H54 (cell line): ENCODE measurements around the gene SPARC.

Source experiments
- DNase-seq: peaks from one replicate; pipeline ENCODE4 v3.0.0; 2011; ENCODE audit warnings: low spot score, mixed read lengths; ENCODE audit not compliant: insufficient read length
- FAIRE-seq: peaks from 3 replicates; lab custom pipeline; 2011; peaks lifted over from hg19 to GRCh38; lab: Jason Lieb, UNC
- POLR2A ChIP-seq: IDR thresholded peaks from 2 replicates; pipeline ENCODE4 v1.6.1; 2011; ENCODE audit warnings: low read depth, mild to moderate bottlenecking, low read length

Gene SPARC

DNA sequence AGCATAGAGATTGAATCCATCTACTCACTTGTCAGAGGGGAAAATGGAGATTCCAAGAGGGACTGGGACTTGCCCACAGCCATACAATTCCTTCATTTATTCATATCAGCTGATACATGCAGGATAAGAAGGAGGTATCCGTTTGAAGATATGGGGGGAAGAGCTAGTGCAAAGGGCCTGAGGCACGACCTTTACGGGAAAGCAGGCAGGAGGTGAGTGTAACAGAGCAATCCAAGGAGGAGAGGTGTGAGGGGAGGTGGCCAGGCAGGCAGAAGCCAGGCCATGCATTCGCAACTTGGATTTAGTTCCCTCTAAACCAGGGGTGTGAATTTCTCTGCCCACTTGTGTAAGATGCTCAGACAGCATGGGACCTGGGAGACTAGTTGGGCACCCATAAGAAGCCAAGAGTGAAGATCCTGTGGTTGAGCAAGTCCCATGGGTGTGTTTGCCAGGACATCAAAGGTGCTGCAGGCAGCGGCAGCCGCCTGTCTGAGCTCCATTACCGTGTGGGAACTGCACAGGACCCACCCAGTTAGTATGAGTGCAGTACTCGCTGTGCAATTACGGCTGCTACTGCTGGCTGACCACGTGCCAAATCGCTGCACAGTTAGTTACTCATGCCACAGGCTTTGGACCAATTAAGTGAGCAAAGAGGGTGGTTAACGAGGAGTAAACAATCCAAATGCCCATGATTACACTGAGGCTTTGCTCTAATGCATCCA is 64.2 kb downstream of the SPARC start:
- FAIRE-seq (no peak), DNase-seq (no peak)
- no peak for TF ChIP-seq POLR2A

DNA sequence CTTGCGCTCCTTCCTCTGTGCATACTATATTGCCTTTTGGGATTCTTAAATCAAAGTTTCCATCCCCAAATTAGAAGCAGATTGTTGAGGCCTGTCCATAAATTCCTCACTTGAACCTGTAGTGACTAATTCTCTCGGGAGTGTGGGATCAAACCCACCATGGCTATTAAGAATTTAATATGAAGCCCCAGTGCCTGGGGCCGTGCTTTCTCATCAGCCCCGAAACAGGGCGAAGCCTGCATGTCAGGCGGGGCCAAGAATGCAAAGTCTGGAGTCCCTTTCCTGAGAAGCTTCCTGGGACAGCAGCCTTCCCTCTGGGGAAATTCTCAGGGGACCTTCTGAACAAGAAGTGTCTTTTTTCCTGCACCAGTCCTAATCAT is 66.3 kb downstream of the SPARC start:
- TF ChIP-seq POLR2A, result no peak
- DNase-seq (no peak), FAIRE-seq (no peak)

DNA sequence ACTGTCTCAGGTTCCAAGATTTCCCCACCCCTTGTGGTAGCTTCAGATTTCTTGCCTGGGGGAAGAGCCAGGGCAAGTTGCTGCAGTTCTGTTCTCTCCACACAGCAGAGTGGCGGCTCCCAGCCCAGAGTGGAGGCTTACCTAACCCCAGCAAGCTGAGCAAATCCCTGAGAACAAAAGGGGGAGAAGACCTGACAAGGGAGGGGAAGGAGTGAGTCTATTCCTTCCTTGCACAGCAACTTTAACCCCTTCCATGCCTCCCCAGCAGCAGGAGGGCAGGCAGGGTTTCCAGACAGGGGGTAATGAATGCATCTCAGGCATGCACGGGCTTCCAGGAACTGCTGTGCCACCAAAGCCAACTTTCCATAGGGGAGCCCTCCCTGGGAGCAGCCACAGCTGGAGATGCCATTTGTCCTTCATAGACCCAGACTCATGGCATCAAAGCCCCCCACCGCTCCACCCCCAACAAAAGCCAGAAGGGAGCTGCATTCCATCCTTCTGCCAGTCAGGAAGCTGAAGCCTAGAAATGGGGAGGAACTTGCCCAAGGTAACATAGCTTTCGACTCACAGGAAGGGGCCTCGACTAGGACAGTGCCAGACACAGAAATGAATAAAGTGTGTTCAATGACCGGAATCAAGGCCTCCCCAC is 66.8 kb downstream of the SPARC start:
- TF ChIP-seq POLR2A, result no peak
- FAIRE-seq, result no peak
- no peak for DNase-seq

DNA sequence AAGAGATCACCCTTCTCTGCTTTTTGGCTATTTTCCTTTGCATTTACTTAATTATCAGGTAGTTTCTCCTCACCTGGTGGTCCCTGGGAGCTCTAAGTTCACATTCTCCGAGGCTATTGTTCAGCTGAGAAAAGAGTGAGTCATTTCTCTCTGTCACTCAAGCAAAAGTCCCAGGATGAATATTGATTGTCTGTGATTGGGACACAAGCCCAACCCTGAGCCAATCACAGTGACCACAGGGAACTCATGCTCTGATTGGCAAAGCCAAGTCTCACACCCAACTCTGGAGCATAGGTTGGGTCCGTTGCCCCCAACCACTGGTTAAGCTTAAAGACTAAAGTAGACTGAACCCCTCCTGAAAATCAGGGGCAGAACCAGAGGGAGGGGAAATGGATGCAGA is 67.8 kb downstream of the SPARC start:
- FAIRE-seq, result no peak
- DNase-seq, result no peak
- no peak for TF ChIP-seq POLR2A

DNA sequence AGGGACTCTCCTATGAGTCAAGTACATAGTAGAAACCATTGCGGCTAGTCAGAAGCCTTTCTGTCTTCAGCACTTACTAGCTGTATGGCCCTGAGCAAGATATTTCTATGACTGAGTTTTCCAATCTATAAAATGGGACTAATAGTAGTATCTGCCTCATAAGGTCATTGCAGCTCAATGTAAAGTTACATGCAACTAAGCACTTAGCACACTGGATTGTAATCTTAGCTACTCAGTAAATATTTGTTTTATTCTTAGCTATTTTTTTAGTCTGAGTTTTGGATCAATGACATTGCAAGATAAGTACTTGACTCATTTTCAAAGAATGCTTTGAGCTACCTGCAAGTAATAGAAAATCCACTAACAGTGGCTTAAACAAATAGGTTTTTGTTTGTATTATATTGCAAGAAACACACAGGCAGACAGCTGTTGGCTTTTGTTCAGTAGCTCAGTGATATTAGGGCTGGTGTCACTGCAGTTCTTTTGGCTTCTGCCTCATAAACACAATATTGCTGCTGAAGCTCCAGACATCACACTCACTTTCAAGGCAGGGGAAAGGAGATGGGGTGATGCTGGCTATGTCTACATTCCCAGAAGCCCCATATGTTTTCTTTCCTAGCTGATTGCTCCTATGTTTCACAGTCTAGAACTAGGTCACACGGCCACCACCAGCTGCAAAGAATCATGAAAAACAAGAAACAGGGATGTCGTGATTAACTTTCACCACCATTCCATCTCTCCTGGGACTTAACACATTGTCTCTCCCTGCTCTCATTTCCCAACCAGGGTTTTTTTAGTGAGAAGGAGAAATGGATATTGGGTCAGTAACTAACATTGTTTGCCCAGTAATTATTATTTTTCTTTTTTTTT is 68.6 kb downstream of the SPARC start:
- FAIRE-seq (no peak), DNase-seq (no peak)
- TF ChIP-seq POLR2A, result no peak

DNA sequence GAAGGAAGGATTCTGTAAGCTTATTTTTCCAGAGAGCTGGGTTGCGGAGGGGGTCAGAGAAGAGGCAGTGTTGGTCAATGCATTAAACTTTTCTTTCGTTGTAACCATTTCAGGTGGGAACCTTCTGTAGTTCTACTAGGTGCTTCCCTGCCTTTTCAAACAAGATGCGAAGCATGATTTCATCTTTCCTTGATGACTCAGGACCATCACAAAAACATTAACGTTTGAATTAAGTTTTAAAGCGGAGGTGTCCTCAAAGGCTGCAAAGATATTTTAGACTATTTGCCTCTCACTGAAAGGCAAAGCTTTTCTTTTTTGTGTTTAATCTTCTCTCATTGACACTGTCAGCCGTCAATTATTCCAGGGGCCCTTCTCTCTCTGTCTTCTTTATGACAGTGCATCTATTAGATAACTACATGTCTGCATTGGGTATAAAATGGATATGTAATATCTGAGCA is 69.3 kb downstream of the SPARC start:
- FAIRE-seq, result no peak
- no peak for TF ChIP-seq POLR2A
- DNase-seq, result no peak

DNA sequence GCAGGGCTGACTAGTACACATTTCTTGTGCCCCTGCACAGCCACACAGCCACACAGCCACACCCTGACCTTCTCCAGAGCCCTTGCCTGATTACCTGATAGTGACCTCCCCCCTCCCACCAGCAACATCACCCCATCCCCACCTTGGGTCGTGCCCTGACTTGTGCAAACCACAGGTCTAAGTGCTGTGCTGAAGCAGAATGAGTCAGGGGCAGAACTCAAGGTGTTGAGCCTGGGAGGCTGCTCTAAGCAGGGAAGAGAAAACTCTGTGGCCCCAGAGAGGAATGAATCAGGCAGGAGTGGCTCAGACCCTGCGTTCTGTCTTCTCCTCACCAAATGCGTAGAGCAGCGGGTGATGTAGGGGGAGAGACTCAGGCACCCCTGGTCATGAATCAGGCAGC is 71.3 kb downstream of the SPARC start:
- no peak for TF ChIP-seq POLR2A
- FAIRE-seq (no peak), DNase-seq (no peak)

DNA sequence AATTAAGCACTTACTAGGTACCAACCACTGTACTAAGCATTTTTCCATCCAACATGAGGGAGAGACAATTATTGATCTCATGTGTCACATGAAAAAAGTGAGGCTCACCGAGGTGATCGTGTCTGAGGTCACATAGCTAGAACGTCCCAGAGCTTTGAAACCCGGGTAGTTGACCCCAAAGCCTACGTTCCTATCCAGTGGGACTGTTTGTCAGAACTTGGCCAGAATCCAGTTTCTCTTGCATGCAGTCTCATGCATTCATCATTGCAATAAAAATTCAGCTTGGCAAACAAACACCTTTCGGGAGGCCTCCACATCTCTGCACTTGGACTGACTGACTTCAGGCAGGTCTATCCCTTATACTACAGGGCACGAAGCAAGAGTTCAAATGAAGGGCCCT is 72.2 kb downstream of the SPARC start:
- DNase-seq (no peak), FAIRE-seq (no peak)
- TF ChIP-seq POLR2A, result no peak

DNA sequence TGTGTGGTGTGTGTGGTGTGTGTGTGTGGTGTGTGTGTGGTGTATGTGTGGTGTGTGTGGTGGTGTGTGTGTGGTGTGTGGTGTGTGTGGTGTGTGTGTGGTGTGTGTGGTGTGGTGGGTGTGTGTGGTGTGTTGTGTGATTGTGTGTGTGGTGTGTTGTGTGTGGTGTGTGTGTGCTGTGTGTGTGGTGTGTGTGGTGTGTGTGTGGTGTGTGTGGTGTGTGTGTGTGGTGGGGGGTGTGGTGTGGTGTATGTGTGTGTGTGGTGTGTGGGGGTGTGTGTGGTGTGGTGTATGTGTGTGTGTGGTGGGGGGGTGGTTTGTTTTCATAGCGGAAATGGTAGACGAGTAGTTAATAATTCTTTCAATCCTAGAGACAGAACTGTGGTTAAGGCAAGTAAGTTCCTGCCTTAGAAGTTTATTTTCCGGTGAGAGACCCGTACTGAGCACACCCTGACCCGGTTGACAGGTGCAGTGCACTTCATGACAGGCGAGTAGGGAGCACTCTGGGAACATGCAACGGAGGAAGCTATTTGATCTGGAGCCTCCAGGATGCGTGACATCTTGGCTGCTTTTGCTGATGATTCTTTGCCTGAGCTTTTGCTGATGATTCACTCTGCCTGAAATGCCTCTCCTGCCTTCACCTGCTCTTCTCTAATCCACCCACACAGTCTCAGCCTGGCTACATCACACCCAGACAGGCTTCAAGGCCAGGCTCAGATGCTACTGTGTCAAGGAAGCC is 73.9 kb downstream of the SPARC start:
- DNase-seq, result no peak
- TF ChIP-seq POLR2A, result no peak
- no peak for FAIRE-seq

DNA sequence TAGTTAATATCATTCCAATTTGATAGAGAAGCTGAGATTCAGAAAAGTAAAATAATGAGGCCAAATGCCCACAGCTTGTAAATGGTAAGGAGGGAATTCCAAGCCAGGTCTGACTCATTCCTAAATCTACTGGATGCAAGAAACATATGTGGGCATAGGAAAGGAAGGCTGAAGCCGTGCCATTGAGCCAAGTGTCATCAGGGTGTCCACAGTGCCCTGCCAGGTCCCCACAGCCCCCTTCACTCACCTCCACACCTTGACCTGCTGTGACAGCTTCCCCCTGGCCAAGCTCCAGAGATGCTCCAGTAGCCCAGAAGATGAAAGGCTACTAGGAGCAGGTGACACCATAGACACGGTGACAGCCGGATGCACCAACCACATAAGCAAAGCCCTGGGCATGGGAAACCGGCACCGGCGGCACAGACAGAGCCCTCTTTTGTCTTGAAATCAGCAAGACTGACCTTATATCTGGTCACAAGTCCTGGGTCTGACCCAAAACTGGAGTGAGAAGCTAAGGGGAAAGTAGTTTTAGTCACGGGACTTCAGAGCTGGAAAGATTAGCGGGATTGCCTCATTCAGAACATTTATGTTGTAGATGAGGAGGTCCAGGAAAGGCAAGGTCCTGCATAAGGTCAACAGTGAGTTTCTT is 75.5 kb downstream of the SPARC start:
- FAIRE-seq, result no peak
- no peak for DNase-seq

More for the DNA sequence above, 75.5 kb downstream of the SPARC start:
- no peak for TF ChIP-seq POLR2A
